Peyer's patch (tissue), 4 donors: ENCODE measurements around the gene CDK11B.

Source experiments
- POLR2A ChIP-seq, 2 donors: fragments of 450-650 bp; IDR thresholded peaks; one replicate each; pipeline ENCODE4 v1.5.1; 2017; ENCODE audit warnings: antibody characterized with exemption in 2 of 2, mild to moderate bottlenecking in 2 of 2, moderate library complexity in 2 of 2
- TF ChIP-seq, protein P1 (sequence below), 6 experiments: fragments of 450-650 bp in 4 of 6; fragments of 200-600 bp in 2 of 6; sonication (generic) in 1 of 6; IDR thresholded peaks; one replicate each; pipeline ENCODE4 v1.5.1; 2017 to 2019; ENCODE audit warnings: antibody characterized with exemption in 6 of 6, mild to moderate bottlenecking in 3 of 6, moderate library complexity in 1 of 6

DNA sequence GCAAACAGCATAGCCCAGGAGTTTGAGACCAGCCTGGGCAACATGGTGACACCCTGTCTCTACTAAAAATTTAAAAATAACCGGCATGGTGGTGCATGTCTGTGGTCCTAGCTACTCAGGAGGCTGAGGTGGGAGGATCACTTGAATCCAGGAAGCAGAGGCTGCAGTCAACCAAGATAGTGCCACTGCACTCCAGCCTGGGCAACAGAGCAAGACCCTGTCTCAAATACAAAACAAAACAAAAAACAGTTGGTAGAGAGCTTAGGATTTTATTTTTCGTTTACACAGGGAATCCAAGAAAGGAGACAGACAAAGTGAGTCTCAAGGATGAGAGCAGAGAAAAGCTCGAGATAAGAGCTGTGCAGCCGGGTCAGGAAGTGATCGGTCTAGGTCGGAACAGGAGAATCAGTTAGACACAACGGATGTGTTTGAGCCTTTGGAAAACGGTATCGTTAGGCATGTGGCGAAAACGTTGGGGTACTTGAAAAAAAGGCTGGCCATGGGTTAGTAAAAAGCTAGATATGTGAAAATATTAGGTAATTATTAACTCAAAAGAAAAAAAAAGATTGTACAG is 45.2 kb downstream of the CDK11B start:
- TF ChIP-seq, protein P1, sequence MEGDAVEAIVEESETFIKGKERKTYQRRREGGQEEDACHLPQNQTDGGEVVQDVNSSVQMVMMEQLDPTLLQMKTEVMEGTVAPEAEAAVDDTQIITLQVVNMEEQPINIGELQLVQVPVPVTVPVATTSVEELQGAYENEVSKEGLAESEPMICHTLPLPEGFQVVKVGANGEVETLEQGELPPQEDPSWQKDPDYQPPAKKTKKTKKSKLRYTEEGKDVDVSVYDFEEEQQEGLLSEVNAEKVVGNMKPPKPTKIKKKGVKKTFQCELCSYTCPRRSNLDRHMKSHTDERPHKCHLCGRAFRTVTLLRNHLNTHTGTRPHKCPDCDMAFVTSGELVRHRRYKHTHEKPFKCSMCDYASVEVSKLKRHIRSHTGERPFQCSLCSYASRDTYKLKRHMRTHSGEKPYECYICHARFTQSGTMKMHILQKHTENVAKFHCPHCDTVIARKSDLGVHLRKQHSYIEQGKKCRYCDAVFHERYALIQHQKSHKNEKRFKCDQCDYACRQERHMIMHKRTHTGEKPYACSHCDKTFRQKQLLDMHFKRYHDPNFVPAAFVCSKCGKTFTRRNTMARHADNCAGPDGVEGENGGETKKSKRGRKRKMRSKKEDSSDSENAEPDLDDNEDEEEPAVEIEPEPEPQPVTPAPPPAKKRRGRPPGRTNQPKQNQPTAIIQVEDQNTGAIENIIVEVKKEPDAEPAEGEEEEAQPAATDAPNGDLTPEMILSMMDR (IDR thresholded peaks at IDR 0.05): no peak
- no peak for TF ChIP-seq POLR2A (IDR thresholded peaks at IDR 0.05)
